ENCODE results near the gene TRIO. TPM values are rescaled to one million over a fixed set of nuclear protein-coding genes. Genes with fewer than 3 reads are reported as not detected.

TRIO gene
- total RNA-seq, 1 experiment from 2014 or later: 116 TPM

DNA sequence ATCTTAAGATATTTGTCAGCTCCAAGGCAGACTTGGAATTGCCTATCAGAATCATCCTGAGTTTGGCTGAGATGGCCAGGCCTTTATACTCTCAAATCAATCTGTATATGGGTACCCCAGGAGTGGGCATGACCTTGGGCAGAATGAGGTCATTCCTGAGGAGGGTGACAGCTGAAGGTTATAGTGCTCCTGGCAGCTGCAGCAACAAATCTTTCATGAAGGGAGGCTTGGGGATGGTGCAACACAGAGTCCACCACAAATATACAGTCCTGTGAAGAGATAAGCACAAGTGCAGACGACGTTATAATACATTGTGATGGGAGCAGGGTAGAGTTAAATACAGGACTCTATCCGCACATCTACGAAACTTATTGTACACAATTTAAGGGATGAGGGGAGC, 21.1 kb upstream of the TRIO start:
- no peak for DNase-seq (ENCODE audit: low read depth)

GRCh38 chr5:14123551-14123950, 19.6 kb upstream of the TRIO start:
- DNase-seq (ENCODE audit: low read depth): no peak

- DNase-seq (ENCODE audit: low read depth): no peak
Observed at GRCh38 chr5:14123974-14124482, 19.1 kb upstream of the TRIO start.

DNA sequence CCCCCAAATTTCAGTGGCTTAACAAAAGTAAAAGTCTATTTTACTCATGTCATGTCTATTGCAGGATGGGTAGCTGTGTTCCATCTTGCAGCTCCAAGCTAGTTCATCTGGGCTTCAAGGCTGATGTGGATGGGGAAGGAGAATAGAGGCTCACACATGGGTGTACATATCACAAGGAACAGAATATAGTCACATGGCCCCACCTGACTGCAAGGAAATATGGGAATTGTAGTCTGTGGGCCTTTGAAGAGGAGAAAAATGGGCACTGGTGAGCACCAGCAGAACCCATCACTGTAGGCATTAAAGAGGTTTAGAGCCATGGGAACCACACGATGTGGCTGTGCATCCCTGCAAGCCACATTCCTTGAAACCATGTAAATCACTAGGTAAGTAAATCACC, 17.9 kb upstream of the TRIO start:
- DNase-seq (ENCODE audit: low read depth): peak; percentile 8

GRCh38 chr5:14127587-14127986, 15.6 kb upstream of the TRIO start:
- DNase-seq (ENCODE audit: low read depth): no peak

- DNase-seq (ENCODE audit: low read depth): no peak
Observed at GRCh38 chr5:14128079-14128478, 15.1 kb upstream of the TRIO start.

DNA sequence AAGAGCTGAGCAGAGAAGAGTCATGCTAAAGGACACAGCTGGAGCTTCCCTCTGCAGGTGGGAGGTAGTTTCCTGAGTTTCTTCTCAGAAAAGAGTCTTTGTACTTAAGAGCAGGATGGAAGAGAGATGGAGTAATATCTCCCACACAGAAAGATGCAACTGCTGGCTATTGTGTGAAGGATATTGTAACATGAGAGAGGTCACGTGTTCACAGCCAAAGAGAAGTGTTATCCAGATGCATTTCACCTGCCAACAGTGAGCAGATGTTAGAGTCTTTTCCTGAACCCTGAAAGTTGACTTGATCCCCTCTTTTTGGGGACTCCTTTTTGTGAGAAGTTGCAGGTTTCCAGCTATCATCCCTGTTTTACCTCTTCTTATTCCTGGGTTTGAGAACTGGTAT, 14.0 kb upstream of the TRIO start:
- no peak for DNase-seq (ENCODE audit: low read depth)

- no peak for DNase-seq (ENCODE audit: low read depth)
Observed at GRCh38 chr5:14131855-14132503, 11.2 kb upstream of the TRIO start.

DNA sequence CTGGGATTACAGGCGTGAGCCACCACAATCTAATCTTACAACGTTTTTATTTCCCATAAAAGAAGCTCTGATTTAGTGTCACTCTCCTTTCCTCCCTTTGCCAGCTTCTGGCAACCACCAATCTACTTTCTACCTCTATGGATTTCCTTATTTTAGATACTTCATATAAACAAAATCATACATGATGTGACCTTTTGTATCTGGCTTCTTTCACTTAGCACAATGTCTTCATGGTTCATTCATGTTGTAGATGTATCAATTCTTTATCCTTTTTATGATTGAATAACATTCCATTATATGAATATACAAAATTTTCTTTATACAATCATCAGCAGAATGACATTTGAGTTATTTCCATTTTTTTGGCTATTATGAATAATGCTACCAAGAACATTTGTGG, 9.7 kb upstream of the TRIO start:
- no peak for DNase-seq (ENCODE audit: low read depth)

DNA sequence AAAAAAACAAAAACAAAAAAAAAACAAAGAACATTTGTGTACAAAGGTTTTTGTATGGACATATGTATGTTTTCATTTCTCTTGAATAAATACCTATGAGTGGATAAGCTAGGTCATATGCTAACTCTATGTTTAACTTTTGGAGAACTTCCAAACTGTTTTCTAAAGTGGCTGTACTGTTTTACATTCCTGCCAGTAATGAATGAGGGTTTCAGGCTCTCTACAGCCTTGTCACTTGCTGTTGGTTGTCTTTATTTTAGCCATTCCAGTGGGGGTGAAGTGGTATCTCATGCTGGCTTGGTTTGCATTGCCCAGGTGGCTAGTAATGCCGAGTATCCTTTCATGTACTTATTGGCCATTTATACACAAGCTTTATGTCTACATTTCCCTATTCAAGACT, 9.1 kb upstream of the TRIO start:
- peak; percentile 32 for DNase-seq (ENCODE audit: low read depth)

GRCh38 chr5:14134771-14135170, 8.4 kb upstream of the TRIO start:
- peak; percentile 73 for DNase-seq (ENCODE audit: low read depth)

- no peak for DNase-seq (ENCODE audit: low read depth)
Observed at GRCh38 chr5:14135621-14136020, 7.5 kb upstream of the TRIO start.

- peak; percentile 83 for DNase-seq (ENCODE audit: low read depth)
Observed at GRCh38 chr5:14136228-14136627, 6.9 kb upstream of the TRIO start.

GRCh38 chr5:14138608-14139540, 4.3 kb upstream of the TRIO start:
- DNase-seq (ENCODE audit: low read depth): peak; percentile 31

DNA sequence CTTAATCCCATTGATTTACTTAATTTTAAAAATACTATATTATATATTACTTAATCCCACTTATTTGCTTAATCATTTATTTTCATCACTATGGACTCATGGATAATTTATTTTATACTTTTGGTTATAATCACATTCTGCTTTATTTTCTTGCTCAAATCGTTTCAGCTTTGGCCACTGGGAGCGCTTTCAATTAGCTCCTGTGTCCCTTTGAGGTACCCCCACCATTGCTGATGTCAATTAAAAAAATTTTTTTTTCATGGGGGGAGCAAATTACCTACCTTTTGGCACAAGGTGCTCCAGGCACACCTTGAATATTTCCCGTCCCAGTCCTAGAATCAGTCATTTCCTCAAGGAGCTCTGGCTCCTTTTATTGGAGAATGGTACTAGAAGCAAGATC, 1.4 kb upstream of the TRIO start:
- peak; percentile 15 for DNase-seq (ENCODE audit: low read depth)

GRCh38 chr5:14142202-14142826, 828 bp upstream of the TRIO start:
- DNase-seq (ENCODE audit: low read depth): no peak

- no peak for DNase-seq (ENCODE audit: low read depth)
Observed at GRCh38 chr5:14143546-14143840, 351 bp downstream of the TRIO start.

- peak; percentile 32 for DNase-seq (ENCODE audit: low read depth)
Observed at GRCh38 chr5:14143841-14144585, 871 bp downstream of the TRIO start.

DNA sequence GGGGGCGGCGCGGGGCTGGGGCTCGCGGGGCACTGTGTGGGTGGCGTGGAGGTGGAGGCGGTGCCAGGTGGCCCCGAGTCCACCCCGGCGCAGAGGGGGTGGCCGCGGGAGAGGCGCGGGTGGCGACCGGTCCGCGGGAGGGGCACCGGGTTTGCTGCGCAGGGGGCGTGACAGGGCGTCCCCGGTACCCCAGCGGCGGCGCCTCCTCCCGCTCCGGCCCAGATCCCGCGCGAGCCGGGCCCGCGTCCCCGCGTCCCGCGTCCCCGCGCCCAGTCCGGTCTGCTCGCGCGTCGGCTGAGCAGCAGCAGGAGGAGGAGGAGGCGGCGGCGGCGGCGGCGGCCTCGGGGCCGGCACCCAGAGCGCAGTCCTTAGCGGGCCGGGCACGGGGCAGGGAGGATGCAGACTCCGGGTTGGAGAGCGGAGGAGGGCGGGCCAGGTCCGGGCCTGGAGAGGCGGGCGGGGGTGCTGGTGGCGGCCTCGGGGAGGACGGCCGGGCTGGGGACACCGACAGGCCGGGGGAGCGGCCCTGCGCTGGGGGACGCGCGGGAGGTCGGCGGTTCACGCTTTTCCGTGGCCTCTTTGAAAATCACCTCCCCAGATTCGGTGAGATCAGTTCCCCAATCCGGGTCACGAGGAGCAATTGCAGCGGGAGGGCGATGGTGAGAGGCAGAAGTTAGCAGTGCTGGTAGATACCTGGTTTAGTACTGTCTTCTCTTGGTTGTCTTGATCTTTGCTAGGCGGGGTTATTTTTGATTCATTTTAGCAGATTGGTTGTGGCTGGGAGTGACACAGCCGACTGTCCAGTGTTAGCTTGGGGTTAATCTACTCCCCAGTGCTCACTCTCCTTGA, 1.7 kb downstream of the TRIO start:
- DNase-seq (ENCODE audit: low read depth): peak; percentile 92

GRCh38 chr5:14145435-14146334, 2.5 kb downstream of the TRIO start:
- no peak for DNase-seq (ENCODE audit: low read depth)
